Stomach smooth muscle (tissue), 2 donors: ENCODE measurements around the gene DGKG.

Source experiments
- H3K27ac ChIP-seq: one replicate; pipeline ENCODE4 v1.7.0; 2013; ENCODE audit warnings: mild to moderate bottlenecking, low read length, inconsistent platforms
- H3K27me3 ChIP-seq, 2 donors: one replicate each; pipeline ENCODE4 v1.7.0; 2013; ENCODE audit warnings: low read length in 2 of 2; ENCODE audit not compliant: insufficient read depth in 2 of 2, control insufficient read depth in 1 of 2
- H3K36me3 ChIP-seq, 2 donors: one replicate each; pipeline ENCODE4 v1.7.0; 2013; ENCODE audit warnings: low read length in 2 of 2; ENCODE audit not compliant: control insufficient read depth in 2 of 2, insufficient read depth in 2 of 2
- H3K4me1 ChIP-seq: one replicate; pipeline ENCODE4 v1.7.0; 2013; ENCODE audit warnings: low read length; ENCODE audit not compliant: control insufficient read depth, insufficient read depth
- H3K4me3 ChIP-seq, 2 donors: one replicate each; pipeline ENCODE4 v1.7.0; 2013; ENCODE audit warnings: low read length in 2 of 2
- H3K9ac ChIP-seq, 2 donors: one replicate each; pipeline ENCODE4 v1.7.0; 2013; ENCODE audit warnings: low read length in 2 of 2, mild to moderate bottlenecking in 1 of 2
- H3K9me3 ChIP-seq, 2 donors: one replicate each; pipeline ENCODE4 v1.7.0; 2013; ENCODE audit warnings: low read length in 2 of 2; ENCODE audit not compliant: control insufficient read depth in 2 of 2
- donor health status: healthy.
- donor health status: Pancreatic carcinoma.

The DGKG gene

DNA sequence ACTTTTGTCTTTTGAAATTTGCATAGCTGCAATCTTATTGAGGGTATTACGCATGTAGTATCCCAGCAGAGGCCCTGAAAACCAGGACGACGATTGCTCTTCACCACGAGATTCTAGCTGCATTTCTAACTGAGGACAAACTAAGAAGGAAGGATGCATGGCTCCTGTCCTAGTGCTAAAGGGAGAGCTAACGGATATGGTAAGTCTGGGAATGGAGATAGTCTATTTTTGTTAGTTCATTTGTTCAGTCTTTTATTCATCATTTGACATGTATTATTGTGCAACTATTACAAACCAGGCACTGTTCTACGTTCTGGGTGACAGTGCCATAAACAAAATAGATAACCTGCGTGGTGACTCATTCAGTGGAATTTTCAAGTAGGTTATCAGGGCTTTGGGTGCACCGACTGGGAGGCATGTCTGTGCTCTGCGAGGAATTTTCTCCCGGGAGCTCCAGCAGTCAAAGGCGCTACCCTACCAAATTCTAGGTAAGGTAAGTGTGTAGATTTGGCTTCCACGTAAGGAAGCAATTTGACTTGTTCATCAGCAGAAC is 201.3 kb downstream of the DGKG start:
- H3K36me3 ChIP-seq = peaks cover 13 to 18% of the 10 kb centered on the region in 2 donors
- no peak overlapping the region for H3K27ac ChIP-seq
- H3K4me3 ChIP-seq = no peak overlapping the region
- H3K27me3 ChIP-seq = no peaks in the 10 kb centered on the region
- H3K9ac ChIP-seq = no peak overlapping the region
- H3K4me1 ChIP-seq = no peaks in the 10 kb centered on the region
- no peaks in the 10 kb centered on the region for H3K9me3 ChIP-seq

DNA sequence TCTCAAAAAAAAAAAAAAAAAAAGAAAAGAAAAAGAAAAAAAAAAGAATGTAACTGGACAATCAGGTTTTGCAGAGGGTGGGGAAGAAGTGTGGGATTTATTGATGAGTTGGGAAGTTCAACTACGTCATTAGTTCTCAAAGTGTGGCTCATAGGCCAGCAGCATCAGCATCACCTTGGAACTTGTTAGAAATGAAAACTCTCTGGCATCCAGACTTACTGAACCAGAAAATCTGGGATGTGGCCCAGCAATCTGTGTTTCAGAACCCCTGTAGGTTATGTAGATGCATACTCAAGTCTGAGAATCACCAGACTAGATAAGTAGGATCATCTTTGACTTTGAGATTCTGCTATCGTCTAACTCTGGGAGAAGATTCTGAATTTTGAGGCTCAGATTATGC is 207.4 kb downstream of the DGKG start:
- no peak overlapping the region for H3K27ac ChIP-seq
- no peak overlapping the region for H3K4me3 ChIP-seq
- H3K9me3 ChIP-seq = no peaks in the 10 kb centered on the region
- peaks cover 0 to 17% of the 10 kb centered on the region in 2 donors for H3K36me3 ChIP-seq
- H3K4me1 ChIP-seq = no peaks in the 10 kb centered on the region
- no peaks in the 10 kb centered on the region for H3K27me3 ChIP-seq
- no peak overlapping the region for H3K9ac ChIP-seq

DNA sequence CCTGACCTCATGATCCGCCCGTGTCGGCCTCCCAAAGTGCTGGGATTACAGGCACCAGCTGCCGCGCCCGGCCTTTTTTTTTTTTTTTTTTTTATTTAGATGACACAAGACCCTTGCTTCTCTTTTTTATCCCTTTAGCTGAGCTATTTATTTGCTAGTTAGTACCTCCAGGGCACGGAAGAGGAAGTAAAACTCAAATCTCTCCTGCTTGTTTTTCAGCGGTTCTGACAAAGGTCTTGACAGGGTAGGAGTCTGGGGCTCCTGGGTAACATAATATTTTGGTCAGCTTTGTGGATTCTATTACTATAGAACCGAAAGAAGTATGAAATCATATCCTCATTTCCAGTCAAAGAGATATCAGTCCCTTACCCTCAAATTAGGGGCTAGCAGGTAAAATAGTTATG is 209.1 kb downstream of the DGKG start:
- no peak overlapping the region for H3K9ac ChIP-seq
- no peak overlapping the region for H3K4me3 ChIP-seq
- no peaks in the 10 kb centered on the region for H3K9me3 ChIP-seq
- no peaks in the 10 kb centered on the region for H3K4me1 ChIP-seq
- H3K36me3 ChIP-seq = peaks cover 0 to 29% of the 10 kb centered on the region in 2 donors
- no peak overlapping the region for H3K27ac ChIP-seq
- no peaks in the 10 kb centered on the region for H3K27me3 ChIP-seq

- no peaks in the 10 kb centered on the region for H3K27me3 ChIP-seq
- no peak overlapping the region for H3K27ac ChIP-seq
- H3K9me3 ChIP-seq = no peaks in the 10 kb centered on the region
- H3K4me3 ChIP-seq = no peak overlapping the region
- H3K9ac ChIP-seq = no peak overlapping the region
- H3K36me3 ChIP-seq = peaks cover 0 to 29% of the 10 kb centered on the region in 2 donors
- no peaks in the 10 kb centered on the region for H3K4me1 ChIP-seq
Observed at GRCh38 chr3:186152361-186152798, 209.7 kb downstream of the DGKG start.

DNA sequence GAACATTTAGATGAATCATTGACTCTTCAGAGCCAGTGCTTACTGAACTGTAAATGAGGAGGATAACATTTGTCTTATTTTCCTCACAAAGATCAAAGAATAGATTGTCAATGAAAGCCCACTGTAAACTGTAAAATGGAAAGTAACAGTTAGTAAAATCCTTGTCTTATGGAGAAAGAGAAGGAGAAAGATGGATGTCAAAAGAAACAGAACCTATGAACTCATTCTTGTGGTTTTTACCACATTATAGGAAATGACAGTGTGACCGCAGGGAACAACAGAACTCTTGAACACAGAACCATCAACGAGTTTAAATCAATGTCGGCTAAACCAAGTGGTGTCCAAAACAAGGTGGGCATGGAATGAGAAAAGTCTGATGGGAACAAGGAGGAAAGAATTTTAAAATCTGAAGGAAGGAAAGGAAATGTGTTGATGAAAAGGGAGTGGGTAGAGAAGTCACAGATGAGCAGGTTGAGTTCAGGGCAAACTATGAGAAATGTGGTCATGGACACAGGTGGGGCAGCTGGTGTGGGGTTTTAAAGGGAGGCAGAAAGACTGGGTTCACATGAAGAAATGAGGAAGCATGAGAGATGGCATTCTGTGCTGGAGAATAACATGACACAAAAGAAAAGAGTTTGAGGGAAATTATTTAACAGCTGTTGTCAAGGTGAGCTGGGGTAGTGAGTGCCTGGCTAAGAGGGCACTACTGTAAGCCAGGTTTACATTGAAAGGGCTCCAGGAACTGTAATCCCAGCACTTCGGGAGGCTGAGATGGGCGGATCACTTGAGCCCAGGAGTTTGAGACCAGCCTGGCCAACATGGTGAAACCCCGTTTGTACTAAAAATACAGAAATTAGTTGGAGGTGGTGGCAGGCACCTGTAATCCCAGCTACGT is 210.7 kb downstream of the DGKG start:
- H3K4me1 ChIP-seq = no peaks in the 10 kb centered on the region
- H3K27me3 ChIP-seq = no peaks in the 10 kb centered on the region
- H3K9me3 ChIP-seq = no peaks in the 10 kb centered on the region
- H3K9ac ChIP-seq = no peak overlapping the region
- H3K4me3 ChIP-seq = no peak overlapping the region
- no peak overlapping the region for H3K27ac ChIP-seq
- H3K36me3 ChIP-seq = peaks cover 0 to 29% of the 10 kb centered on the region in 2 donors

DNA sequence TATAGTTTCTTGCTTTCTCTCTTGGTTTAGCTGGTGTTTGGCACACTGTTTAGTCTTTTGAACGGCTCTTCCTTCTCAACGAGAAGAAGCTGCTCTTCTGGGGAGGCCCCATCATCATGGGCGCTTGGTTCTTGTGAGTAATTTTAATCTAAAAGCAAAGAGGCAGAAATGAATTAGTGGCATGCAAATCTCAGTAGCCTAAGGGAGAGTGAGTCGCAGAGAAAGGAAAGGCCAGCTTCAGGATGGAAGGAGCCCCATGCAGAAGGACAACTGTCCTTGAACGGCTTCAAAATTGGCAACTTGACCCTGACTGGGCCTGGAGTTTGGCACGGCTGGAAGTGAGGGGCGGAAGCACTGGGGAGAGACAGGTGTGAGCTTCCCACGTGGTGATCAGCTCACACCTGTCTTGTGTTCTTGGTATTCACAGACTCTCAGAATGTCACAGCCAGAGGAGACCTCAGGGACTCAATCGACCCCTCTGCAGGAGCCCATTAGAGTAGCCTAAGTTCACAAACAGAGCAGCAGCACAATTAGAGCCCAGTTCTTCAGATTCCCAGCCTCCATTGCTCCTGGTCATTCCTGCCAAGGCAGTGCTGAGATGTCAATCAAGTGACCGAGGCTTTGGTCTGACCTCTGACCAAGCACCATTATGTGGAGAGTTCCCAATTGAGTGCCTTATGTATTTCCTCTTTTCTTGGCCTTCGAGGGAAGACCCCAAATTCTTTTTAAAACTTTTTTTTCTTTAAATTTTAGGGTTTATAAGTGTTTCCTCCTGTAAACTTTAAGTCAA is 211.8 kb downstream of the DGKG start:
- H3K27me3 ChIP-seq = no peaks in the 10 kb centered on the region
- no peaks in the 10 kb centered on the region for H3K4me1 ChIP-seq
- H3K9me3 ChIP-seq = no peaks in the 10 kb centered on the region
- H3K9ac ChIP-seq = no peak overlapping the region
- H3K4me3 ChIP-seq = no peak overlapping the region
- H3K27ac ChIP-seq = no peak overlapping the region
- H3K36me3 ChIP-seq = peaks cover 0 to 29% of the 10 kb centered on the region in 2 donors

GRCh38 chr3:186149319-186149960 is 212.6 kb downstream of the DGKG start:
- Histone ChIP-seq H3K9ac (no peak overlapping the region), H3K27me3 (no peaks in the 10 kb centered on the region), H3K27ac (no peak overlapping the region), H3K36me3 (peaks cover 0 to 27% of the 10 kb centered on the region in 2 donors), H3K9me3 (no peaks in the 10 kb centered on the region), H3K4me1 (no peaks in the 10 kb centered on the region), H3K4me3 (no peak overlapping the region)

GRCh38 chr3:186144257-186144656 is 217.8 kb downstream of the DGKG start:
- Histone ChIP-seq H3K27ac (no peak overlapping the region), H3K9ac (no peak overlapping the region), H3K36me3 (peaks cover 0 to 9% of the 10 kb centered on the region in 2 donors), H3K27me3 (no peaks in the 10 kb centered on the region), H3K4me1 (no peaks in the 10 kb centered on the region), H3K4me3 (no peak overlapping the region), H3K9me3 (no peaks in the 10 kb centered on the region)

DNA sequence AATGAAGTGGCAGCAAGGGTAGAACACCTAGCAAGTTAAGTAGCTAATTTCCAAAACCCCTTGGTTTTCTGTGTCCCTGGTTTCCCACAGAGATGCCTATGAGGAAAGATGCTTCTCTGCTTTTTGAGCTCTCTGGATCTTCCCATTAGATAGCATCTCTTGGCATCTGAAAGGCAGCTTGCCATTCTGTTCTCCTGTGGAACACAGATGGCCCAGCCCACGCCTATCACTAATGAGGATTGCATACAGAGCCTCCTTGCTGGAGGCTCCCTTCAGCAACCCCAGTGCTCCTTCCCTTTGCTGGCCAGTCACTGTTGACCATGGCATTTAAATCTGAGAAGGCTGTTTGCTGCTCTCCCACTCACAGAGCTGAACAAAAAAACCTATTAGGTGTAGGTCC is 218.8 kb downstream of the DGKG start:
- H3K27ac ChIP-seq = no peak overlapping the region
- no peaks in the 10 kb centered on the region for H3K4me1 ChIP-seq
- H3K9ac ChIP-seq = no peak overlapping the region
- H3K27me3 ChIP-seq = no peaks in the 10 kb centered on the region
- H3K36me3 ChIP-seq = peaks cover 0 to 4% of the 10 kb centered on the region in 2 donors
- H3K9me3 ChIP-seq = no peaks in the 10 kb centered on the region
- H3K4me3 ChIP-seq = no peak overlapping the region

GRCh38 chr3:186142393-186142932 is 219.6 kb downstream of the DGKG start:
- no peaks in the 10 kb centered on the region for H3K27me3 ChIP-seq

More at GRCh38 chr3:186142393-186142932, 219.6 kb downstream of the DGKG start:
- Histone ChIP-seq H3K4me1 (no peaks in the 10 kb centered on the region), H3K9me3 (no peaks in the 10 kb centered on the region), H3K36me3 (no peaks in the 10 kb centered on the region), H3K4me3 (no peak overlapping the region), H3K9ac (no peak overlapping the region), H3K27ac (no peak overlapping the region)
